Upper lobe of left lung (tissue), 4 donors: ENCODE data around the gene FAM120AOS.

ENCODE experiments used
- EP300 ChIP-seq, 4 donors: sonication (generic); formaldehyde crosslinking; IDR thresholded peaks; one replicate each; pipeline ENCODE4 v1.5.1; 2017; ENCODE audit warnings: antibody characterized with exemption in 4 of 4, control low read depth in 2 of 4
- POLR2A ChIP-seq, 4 donors: fragments of 450-650 bp; IDR thresholded peaks; one replicate each; pipeline ENCODE4 v1.5.1; 2016 to 2017; ENCODE audit warnings: antibody characterized with exemption in 4 of 4, mild to moderate bottlenecking in 2 of 4
- POLR2AphosphoS5 ChIP-seq, 2 donors: sonication (generic); formaldehyde crosslinking; IDR thresholded peaks; one replicate each; pipeline ENCODE4 v1.5.1; 2017; ENCODE audit warnings: antibody characterized with exemption in 2 of 2
- TF ChIP-seq, protein P1 (sequence below), 6 experiments: fragments of 450-650 bp in 4 of 6; fragments of 200-600 bp in 2 of 6; sonication (generic) in 2 of 6; IDR thresholded peaks; one replicate each; pipeline ENCODE4 v1.5.1; 2016 to 2019; ENCODE audit warnings: antibody characterized with exemption in 6 of 6

DNA sequence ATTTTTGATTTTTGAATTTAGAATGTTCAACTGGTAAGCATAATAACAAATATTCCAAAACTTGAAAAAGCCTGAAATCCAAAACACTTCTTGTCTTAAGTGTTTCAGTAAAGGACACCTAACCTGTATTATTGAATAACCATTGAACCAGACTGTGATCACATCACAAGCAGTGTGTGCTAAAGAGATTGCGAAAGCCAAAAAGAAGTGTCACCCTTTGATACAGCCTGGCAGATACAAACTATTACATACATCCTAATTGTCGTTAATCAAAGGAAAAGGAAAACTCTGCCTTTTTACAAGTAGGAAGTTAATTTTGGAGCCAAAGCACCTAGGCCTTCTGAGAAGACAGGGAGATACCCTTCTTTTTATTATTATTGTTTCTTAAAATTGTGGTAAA is 8.4 kb upstream of the FAM120AOS start:
- TF ChIP-seq, protein P1, sequence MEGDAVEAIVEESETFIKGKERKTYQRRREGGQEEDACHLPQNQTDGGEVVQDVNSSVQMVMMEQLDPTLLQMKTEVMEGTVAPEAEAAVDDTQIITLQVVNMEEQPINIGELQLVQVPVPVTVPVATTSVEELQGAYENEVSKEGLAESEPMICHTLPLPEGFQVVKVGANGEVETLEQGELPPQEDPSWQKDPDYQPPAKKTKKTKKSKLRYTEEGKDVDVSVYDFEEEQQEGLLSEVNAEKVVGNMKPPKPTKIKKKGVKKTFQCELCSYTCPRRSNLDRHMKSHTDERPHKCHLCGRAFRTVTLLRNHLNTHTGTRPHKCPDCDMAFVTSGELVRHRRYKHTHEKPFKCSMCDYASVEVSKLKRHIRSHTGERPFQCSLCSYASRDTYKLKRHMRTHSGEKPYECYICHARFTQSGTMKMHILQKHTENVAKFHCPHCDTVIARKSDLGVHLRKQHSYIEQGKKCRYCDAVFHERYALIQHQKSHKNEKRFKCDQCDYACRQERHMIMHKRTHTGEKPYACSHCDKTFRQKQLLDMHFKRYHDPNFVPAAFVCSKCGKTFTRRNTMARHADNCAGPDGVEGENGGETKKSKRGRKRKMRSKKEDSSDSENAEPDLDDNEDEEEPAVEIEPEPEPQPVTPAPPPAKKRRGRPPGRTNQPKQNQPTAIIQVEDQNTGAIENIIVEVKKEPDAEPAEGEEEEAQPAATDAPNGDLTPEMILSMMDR (IDR thresholded peaks at IDR 0.05) = no peak
- no peak for TF ChIP-seq POLR2A (IDR thresholded peaks at IDR 0.05)
- TF ChIP-seq EP300 (IDR thresholded peaks at IDR 0.05) = no peak
- TF ChIP-seq POLR2AphosphoS5 (IDR thresholded peaks at IDR 0.05) = no peak
